ENCODE data around the gene SSTR4. TPM values are rescaled to one million over a fixed set of nuclear protein-coding genes. Genes with fewer than 3 reads are reported as not detected.
"Not testable (repeated sequence)": the region's sequence is repeated elsewhere in the genome, so short reads cannot be mapped to it uniquely, and the experiment has no call there.

Gene SSTR4
- total and polyA plus RNA-seq, 9 of the 15 experiments (the other 6 are each of a cell fraction or from before 2014, with no cell fraction given), result not detected

GRCh38 chr20:23024701-23025100 lies 10.4 kb upstream of the SSTR4 start (continued):
- TF ChIP-seq FOXP4 (CRISPR knock-in tag; IDR thresholded peaks at IDR 0.05; ENCODE audit: borderline replicate concordance), result no peak
- TF ChIP-seq, protein P1, sequence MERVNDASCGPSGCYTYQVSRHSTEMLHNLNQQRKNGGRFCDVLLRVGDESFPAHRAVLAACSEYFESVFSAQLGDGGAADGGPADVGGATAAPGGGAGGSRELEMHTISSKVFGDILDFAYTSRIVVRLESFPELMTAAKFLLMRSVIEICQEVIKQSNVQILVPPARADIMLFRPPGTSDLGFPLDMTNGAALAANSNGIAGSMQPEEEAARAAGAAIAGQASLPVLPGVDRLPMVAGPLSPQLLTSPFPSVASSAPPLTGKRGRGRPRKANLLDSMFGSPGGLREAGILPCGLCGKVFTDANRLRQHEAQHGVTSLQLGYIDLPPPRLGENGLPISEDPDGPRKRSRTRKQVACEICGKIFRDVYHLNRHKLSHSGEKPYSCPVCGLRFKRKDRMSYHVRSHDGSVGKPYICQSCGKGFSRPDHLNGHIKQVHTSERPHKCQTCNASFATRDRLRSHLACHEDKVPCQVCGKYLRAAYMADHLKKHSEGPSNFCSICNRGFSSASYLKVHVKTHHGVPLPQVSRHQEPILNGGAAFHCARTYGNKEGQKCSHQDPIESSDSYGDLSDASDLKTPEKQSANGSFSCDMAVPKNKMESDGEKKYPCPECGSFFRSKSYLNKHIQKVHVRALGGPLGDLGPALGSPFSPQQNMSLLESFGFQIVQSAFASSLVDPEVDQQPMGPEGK (CRISPR knock-in tag; IDR thresholded peaks at IDR 0.05; ENCODE audit: borderline replicate concordance), result no peak

- H3K27ac ChIP-seq (ENCODE audit: extremely low read depth, low read depth, low read length); H3K9me1 ChIP-seq (ENCODE audit: control insufficient read depth, insufficient read depth, low read length); H3K27me3 ChIP-seq (ENCODE audit: control insufficient read depth in 2 of 2, insufficient read depth in 2 of 2, low read length in 2 of 2); H3K4me2 ChIP-seq (ENCODE audit: insufficient read depth, low read length); H3K36me3 ChIP-seq (ENCODE audit: control insufficient read depth, insufficient read depth, low read length); H3K79me2 ChIP-seq (ENCODE audit: control insufficient read depth, insufficient read depth, low read length); ATAC-seq; FAIRE-seq; POLR2A ChIA-PET; H3K4me3 ChIP-seq; intact Hi-C loops (cut with micrococcal nuclease); H4K20me1 ChIP-seq (replicated peaks; ENCODE audit: control insufficient read depth, insufficient read depth, low read length); BruUV-seq (replicated peaks); H3K9me3 ChIP-seq (replicated peaks; ENCODE audit: control insufficient read depth, insufficient read depth, low read depth, low read length); H3K9ac ChIP-seq (ENCODE audit: insufficient read depth in 1 of 2, low read depth in 2 of 2, low read length in 2 of 2); H3K4me1 ChIP-seq (replicated peaks in 1 of 2; ENCODE audit: control insufficient read depth in 2 of 2, insufficient read depth in 2 of 2, low read length in 2 of 2); in situ Hi-C loops (cut with MboI); TF ChIP-seq ATF1 (CRISPR knock-in tag; IDR thresholded peaks at IDR 0.05); TEAD4 (CRISPR knock-in tag; IDR thresholded peaks at IDR 0.05; ENCODE audit: borderline replicate concordance): not testable (repeated sequence)
- peak overlapping the region; percentile 68 for H2AFZ ChIP-seq (ENCODE audit: low read depth, low read length)
- CTCF ChIA-PET (ENCODE audit: low intra/inter-chr PET ratio), result interaction anchor here (0.6 kb wide), 1 partner anchor 51 kb away, joined by 3 read pairs; no protein-coding TSS in a partner anchor
- 53% methylated on average over 14 of the region's 14 CpGs for WGBS (ENCODE audit: insufficient coverage, low coverage, missing lambda C conversion rate)
- peak in 1 of 4 experiments; percentile 45 for DNase-seq (ENCODE audit: extremely low read depth in 1 of 4, low spot score in 3 of 4)
- TF ChIP-seq ATF1 (tag; IDR thresholded peaks at IDR 0.05) (peak; percentile 64), ARID1B (IDR thresholded peaks at IDR 0.05) (peak; percentile 70), CEBPB (tag; IDR thresholded peaks at IDR 0.05) (peak; percentile 86), ZNF766 (CRISPR knock-in tag; conservative IDR thresholded peaks at IDR 0.05) (0 out of 2 replicates have a peak, but pooled peaks have one; percentile 35), TEAD4 (IDR thresholded peaks at IDR 0.05; ENCODE audit: low read length) (peak; percentile 48), TAL1 (IDR thresholded peaks at IDR 0.05) (peak; percentile 61; the same call in 1 of the 2 replicates), DMBX1 (CRISPR knock-in tag; IDR thresholded peaks at IDR 0.05; ENCODE audit: borderline replicate concordance) (0 out of 2 replicates have a peak, but pooled peaks have one; percentile 17), NCOR1 (IDR thresholded peaks at IDR 0.05) (peak; percentile 30; the same call in 1 of the 2 replicates), FOSL1 (tag; conservative IDR thresholded peaks at IDR 0.05) (peak; percentile 48), YY1 (IDR thresholded peaks at IDR 0.05; ENCODE audit: borderline replicate concordance in 1 of 3, control insufficient read depth in 1 of 3, extremely low read depth in 1 of 3, insufficient read depth in 3 of 3, insufficient read length in 1 of 3, insufficient replicate concordance in 2 of 3, low read depth in 1 of 3, low read length in 2 of 3) (peak in 1 of 3 experiments; percentile 41), ELF1 (tag; IDR thresholded peaks at IDR 0.05) (0 out of 2 replicates have a peak, but pooled peaks have one; percentile 32)
- TF ChIP-seq, protein P2, sequence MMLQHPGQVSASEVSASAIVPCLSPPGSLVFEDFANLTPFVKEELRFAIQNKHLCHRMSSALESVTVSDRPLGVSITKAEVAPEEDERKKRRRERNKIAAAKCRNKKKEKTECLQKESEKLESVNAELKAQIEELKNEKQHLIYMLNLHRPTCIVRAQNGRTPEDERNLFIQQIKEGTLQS (IDR thresholded peaks at IDR 0.05), result peak; percentile 82
- TF ChIP-seq, protein P2 (CRISPR knock-in tag; conservative IDR thresholded peaks at IDR 0.05), result not testable (repeated sequence)
Measured at GRCh38 chr20:23025503-23025902, 9.6 kb upstream of the SSTR4 start.
